Tibial nerve (tissue), 4 donors: ENCODE measurements around the gene PSTPIP1. TPM values are rescaled to one million over a fixed set of nuclear protein-coding genes. Genes with fewer than 3 reads are reported as not detected.

Experiments used
- DNase-seq, 2 donors: peaks; one replicate each; pipeline ENCODE4 v3.0.0-alpha.2; 2019; ENCODE audit warnings: low spot score in 2 of 2
- H3K27ac ChIP-seq, 4 donors: fragments of 200-600 bp; sonication (generic) in 3 of 4; one replicate each; pipeline ENCODE4 v1.5.1; 2017 to 2019; ENCODE audit warnings: mild to moderate bottlenecking in 1 of 4
- H3K27me3 ChIP-seq, 2 donors: fragments of 200-600 bp; sonication (generic) in 1 of 2; one replicate each; pipeline versions ENCODE4 v1.5.1 to v1.6.0; 2017 to 2019
- H3K36me3 ChIP-seq, 3 donors: fragments of 200-600 bp; sonication (generic); one replicate each; pipeline ENCODE4 v1.5.1; 2018 to 2019
- H3K4me1 ChIP-seq, 4 donors: fragments of 200-600 bp; sonication (generic) in 3 of 4; one replicate each; pipeline ENCODE4 v1.5.1; 2017 to 2019
- H3K4me3 ChIP-seq, 4 donors: fragments of 200-600 bp; sonication (generic) in 3 of 4; one replicate each; pipeline ENCODE4 v1.5.1; 2017 to 2019; ENCODE audit warnings: mild to moderate bottlenecking in 1 of 4, moderate library complexity in 1 of 4
- H3K9me3 ChIP-seq, 4 donors: fragments of 200-600 bp; sonication (generic) in 3 of 4; one replicate each; pipeline ENCODE4 v1.5.1; 2017 to 2019
- EP300 ChIP-seq, 2 donors: sonication (generic); formaldehyde crosslinking; IDR thresholded peaks; one replicate each; pipeline ENCODE4 v1.6.1; 2017; ENCODE audit warnings: antibody characterized with exemption in 2 of 2, mild to moderate bottlenecking in 1 of 2
- POLR2A ChIP-seq, 2 donors: fragments of 450-650 bp; IDR thresholded peaks; one replicate each; pipeline ENCODE4 v1.6.1; 2017; ENCODE audit warnings: antibody characterized with exemption in 2 of 2, mild to moderate bottlenecking in 2 of 2, moderate library complexity in 2 of 2
- WGBS, 2 donors: methylation state at CpG; one replicate each; pipeline ENCODE4 v1.1.5; 2018; 5-methylcytosine and 5-hydroxymethylcytosine counted together
- total RNA-seq, 4 donors: library from RNA; depleted of rRNA; stranded (reverse); fragments of >200 nt; gene quantifications; one replicate each; pipeline ENCODE4 v1.1.0, GENCODE V29; 2016
- TF ChIP-seq, protein P1 (sequence below), 5 experiments: fragments of 200-600 bp in 3 of 5; fragments of 450-650 bp in 2 of 5; sonication (generic) in 3 of 5; IDR thresholded peaks; one replicate each; pipeline ENCODE4 v1.5.1; 2016 to 2019; ENCODE audit warnings: antibody characterized with exemption in 5 of 5, mild to moderate bottlenecking in 3 of 5, moderate library complexity in 2 of 5

The PSTPIP1 gene
- total RNA-seq, 4 donors from 2014 or later = 13.6 to 54.6 (median 19.3) TPM

DNA sequence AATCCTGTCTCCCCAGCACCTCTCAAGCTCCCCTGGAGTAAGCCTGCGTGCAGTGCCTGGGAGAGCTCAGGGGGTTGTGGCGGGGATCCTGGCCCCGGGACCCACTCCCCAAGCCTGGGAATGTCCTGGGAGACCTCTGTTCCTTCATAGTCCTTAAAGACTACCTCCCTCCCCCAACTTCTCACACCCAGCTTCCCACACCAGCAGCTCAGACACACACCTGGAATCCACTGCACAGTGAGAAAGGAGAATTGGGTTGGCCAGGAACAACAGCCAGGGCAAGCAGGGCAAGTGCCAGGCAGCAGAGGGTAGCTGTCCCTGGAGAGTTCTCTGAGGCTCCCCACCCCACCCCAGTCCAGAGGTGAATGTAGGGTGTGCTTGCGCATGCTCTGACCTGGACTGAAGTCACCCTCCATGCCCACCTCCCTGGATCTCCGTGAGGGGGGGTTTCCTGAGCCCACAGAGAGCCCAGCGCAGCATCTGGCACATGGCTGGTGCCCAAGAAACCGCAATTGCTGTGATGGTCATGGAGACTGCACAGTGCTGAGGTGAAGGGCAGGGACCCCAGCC is 22.2 kb downstream of the PSTPIP1 start:
- H3K36me3 ChIP-seq = no peaks in the 10 kb centered on the region
- no peaks in the 10 kb centered on the region for H3K9me3 ChIP-seq
- H3K4me3 ChIP-seq = no peak overlapping the region
- TF ChIP-seq EP300 (IDR thresholded peaks at IDR 0.05) = no peak
- TF ChIP-seq, protein P1, sequence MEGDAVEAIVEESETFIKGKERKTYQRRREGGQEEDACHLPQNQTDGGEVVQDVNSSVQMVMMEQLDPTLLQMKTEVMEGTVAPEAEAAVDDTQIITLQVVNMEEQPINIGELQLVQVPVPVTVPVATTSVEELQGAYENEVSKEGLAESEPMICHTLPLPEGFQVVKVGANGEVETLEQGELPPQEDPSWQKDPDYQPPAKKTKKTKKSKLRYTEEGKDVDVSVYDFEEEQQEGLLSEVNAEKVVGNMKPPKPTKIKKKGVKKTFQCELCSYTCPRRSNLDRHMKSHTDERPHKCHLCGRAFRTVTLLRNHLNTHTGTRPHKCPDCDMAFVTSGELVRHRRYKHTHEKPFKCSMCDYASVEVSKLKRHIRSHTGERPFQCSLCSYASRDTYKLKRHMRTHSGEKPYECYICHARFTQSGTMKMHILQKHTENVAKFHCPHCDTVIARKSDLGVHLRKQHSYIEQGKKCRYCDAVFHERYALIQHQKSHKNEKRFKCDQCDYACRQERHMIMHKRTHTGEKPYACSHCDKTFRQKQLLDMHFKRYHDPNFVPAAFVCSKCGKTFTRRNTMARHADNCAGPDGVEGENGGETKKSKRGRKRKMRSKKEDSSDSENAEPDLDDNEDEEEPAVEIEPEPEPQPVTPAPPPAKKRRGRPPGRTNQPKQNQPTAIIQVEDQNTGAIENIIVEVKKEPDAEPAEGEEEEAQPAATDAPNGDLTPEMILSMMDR (IDR thresholded peaks at IDR 0.05) = no peak
- TF ChIP-seq POLR2A (IDR thresholded peaks at IDR 0.05) = no peak
- H3K27me3 ChIP-seq = no peaks in the 10 kb centered on the region
- no peak for DNase-seq
- H3K27ac ChIP-seq = no peak overlapping the region
- 85 to 89% methylated on average over 4 to 7 of the region's 7 CpGs for WGBS, 2 donors
- peaks cover 0 to 14% (median 9%) of the 10 kb centered on the region in 4 donors for H3K4me1 ChIP-seq

DNA sequence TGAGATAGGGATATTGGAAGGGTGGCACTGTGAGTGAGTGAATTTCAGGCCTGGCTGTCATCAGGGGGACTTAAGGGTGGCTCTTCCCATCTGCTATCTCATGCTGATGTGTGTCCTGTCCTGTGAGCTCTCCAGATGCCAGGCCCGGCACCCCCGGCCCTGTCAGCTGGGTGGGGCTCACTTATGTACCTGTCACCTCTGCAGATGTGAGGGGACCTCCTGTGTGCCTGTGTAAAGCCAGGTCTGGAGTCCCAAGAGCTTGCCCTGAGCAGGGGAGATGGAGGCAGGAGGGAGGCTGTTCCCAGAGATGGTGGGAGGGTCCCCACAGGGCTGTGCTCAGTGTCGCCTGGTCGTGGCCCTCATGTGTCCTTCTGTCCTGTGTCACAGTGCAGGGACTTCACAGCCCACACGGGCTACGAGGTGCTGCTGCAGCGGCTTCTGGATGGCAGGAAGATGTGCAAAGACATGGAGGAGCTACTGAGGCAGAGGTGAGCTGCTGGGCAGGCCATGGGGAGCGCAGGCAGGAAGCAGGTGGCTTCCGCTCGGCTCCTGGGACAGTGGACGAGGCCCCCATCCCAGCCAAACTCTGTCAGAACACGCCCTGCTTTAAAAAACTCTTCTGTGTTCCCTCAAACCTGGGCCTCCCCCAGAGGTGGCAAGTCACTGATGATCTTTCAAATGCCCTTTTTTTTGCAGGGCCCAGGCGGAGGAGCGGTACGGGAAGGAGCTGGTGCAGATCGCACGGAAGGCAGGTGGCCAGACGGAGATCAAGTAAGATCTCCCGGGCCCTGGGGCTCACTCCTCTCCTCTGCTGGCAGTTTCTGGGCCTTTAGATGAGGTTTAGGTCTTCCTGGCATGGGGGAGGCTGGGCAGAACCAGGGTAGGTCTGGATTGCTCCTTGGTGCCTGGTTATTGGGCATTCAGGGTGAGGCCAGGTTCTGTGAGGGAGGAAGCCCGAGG is 23.1 kb downstream of the PSTPIP1 start:
- Histone ChIP-seq H3K4me3 (no peak overlapping the region), H3K36me3 (no peaks in the 10 kb centered on the region), H3K27me3 (no peaks in the 10 kb centered on the region), H3K27ac (no peak overlapping the region), H3K4me1 (peaks cover 0 to 14% (median 9%) of the 10 kb centered on the region in 4 donors), H3K9me3 (no peaks in the 10 kb centered on the region)
- TF ChIP-seq, protein P1 (IDR thresholded peaks at IDR 0.05) = no peak
- TF ChIP-seq POLR2A (IDR thresholded peaks at IDR 0.05) = no peak
- no peak for TF ChIP-seq EP300 (IDR thresholded peaks at IDR 0.05)
- WGBS, 2 donors = 91% methylated on average over 18 to 20 of the region's 20 CpGs
- no peak for DNase-seq

DNA sequence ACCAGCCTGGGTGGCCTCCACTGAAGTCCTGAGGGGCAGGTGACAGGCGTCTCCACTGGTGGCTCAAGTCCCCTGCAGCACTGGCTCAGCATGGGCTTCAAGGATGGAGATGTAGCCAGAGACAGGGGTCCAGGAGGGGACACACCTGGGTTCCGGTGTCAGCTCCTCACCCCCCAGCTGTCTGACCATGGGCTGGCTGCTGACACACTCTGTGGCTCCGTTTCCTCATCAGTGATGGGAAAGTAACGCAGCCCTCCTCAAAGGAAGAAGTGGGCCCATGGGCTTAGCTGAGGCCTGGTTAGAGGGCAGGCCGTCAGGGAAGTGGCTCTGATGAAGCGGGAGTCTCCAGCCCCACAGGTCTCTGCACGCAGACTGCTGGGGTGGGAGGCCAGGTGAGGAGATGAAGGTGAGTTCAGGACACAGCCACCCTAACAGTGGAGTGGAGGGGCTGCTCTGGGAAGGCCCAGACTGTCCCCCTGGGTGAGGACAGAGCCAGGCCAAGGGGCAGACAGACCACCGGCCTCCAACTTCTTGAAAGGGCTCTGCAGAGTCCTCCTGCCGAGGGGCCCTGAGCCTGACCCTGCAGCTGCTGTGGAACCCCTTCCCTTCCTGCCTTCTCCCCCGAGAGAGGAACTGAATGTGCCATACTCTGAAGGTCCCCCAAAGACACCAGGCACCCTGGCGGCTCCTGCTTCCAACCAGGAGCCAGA is 24.0 kb downstream of the PSTPIP1 start:
- no peak overlapping the region for H3K27ac ChIP-seq
- H3K4me3 ChIP-seq = no peak overlapping the region
- TF ChIP-seq EP300 (IDR thresholded peaks at IDR 0.05) (no peak), POLR2A (IDR thresholded peaks at IDR 0.05) (no peak)
- TF ChIP-seq, protein P1 (IDR thresholded peaks at IDR 0.05) = no peak
- no peak for DNase-seq
- WGBS, 2 donors = 92 to 93% methylated on average over 11 of the region's 11 CpGs
- peaks cover 0 to 14% (median 9%) of the 10 kb centered on the region in 4 donors for H3K4me1 ChIP-seq
- H3K9me3 ChIP-seq = no peaks in the 10 kb centered on the region
- H3K36me3 ChIP-seq = no peaks in the 10 kb centered on the region
- no peaks in the 10 kb centered on the region for H3K27me3 ChIP-seq

DNA sequence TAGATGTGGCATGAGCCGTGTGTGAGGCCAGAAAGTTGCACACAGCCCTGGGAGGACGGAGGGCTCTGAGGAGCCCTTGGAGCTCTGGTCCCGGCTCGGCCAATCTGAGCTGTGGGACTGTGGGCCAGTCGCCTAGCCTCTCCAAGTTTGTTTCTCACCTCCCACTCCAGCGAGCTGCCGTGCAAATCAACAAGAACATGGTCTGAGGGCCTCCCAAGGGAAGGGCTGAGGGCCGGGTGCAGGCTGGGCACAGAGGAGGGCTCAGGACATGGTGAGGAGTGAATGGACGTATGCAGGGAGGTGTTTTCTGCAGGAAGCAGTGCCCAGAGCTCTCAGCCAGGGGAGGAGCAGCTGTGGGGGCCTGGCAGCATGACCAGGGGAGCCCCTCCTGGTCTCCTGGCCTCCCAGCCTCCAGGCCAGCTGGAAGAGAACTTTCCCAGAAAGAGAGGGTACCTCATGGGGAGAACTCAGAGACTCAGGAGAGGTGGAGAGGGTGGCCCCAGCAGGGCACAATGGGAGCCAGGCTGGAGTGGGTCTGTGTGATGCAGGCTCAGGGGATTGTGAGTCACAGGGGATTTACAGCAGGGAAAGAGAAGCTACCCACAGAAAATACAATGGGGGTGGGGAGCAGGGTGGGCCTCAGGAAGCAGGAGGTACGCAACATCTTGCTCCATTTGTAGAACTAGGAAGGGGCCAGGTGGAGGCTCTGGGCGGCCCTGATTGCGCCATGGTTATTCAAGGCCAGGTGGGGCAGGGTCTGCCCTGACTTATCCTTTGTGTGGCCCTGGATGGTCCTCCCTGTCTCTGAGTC is 24.8 kb downstream of the PSTPIP1 start:
- no peak overlapping the region for H3K4me3 ChIP-seq
- DNase-seq = no peak
- H3K4me1 ChIP-seq = peaks cover 0 to 17% (median 7%) of the 10 kb centered on the region in 4 donors
- H3K27ac ChIP-seq = no peak overlapping the region
- TF ChIP-seq EP300 (IDR thresholded peaks at IDR 0.05) (no peak), POLR2A (IDR thresholded peaks at IDR 0.05) (no peak)
- TF ChIP-seq, protein P1 (IDR thresholded peaks at IDR 0.05) = no peak
- H3K9me3 ChIP-seq = no peaks in the 10 kb centered on the region
- no peaks in the 10 kb centered on the region for H3K27me3 ChIP-seq
- H3K36me3 ChIP-seq = no peaks in the 10 kb centered on the region
- WGBS, 2 donors = 68 to 77% methylated on average over 8 to 11 of the region's 12 CpGs
